AG09319 (cell line): ENCODE results near the gene CPNE9.
A peak's percentile ranks its signal among the peaks of the same experiment; 100 is the strongest.

Experiments used
- DNase-seq: peaks from one replicate; pipeline ENCODE4 v3.0.0-alpha.2; 2010; ENCODE audit warnings: low read depth; ENCODE audit errors: extremely low read depth
- TF ChIP-seq, protein P1 (sequence below): IDR thresholded peaks from 2 replicates; pipeline ENCODE4 v1.5.1; 2011; ENCODE audit warnings: low read depth, mild to moderate bottlenecking, inconsistent platforms, low read length, moderate library complexity

The CPNE9 gene

DNA sequence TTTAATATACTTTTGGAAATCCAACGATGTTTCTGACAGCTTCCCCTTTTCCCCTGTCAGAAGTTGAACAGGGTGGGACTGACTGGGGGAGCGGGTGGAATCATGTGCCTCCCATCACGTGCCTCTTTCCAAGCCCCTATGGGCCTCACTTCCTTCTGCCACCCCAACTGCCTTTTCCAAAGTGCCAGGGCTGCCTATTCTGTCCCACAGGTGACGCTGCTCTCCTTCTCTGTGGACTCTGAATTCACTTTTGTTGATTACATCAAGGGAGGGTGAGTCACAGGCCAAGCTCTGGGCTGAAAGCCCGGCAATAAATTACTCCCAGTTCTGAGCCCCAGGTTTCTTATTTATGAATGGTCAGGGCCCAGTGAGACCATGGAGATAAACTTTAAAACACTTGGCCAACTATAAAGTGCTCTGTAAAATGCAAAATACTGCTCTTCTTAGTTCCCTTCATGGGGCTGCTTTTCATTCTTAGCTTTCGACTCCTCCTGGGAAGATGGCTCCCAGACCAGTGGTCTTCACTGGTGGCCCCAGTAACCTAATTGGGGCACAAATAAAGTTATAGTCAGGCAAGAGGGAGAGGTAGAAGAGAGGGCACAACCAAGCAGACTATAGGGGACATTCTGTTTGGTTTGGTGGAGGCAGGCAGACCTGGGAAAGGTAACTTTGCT, 12.3 kb downstream of the CPNE9 start:
- TF ChIP-seq, protein P1, sequence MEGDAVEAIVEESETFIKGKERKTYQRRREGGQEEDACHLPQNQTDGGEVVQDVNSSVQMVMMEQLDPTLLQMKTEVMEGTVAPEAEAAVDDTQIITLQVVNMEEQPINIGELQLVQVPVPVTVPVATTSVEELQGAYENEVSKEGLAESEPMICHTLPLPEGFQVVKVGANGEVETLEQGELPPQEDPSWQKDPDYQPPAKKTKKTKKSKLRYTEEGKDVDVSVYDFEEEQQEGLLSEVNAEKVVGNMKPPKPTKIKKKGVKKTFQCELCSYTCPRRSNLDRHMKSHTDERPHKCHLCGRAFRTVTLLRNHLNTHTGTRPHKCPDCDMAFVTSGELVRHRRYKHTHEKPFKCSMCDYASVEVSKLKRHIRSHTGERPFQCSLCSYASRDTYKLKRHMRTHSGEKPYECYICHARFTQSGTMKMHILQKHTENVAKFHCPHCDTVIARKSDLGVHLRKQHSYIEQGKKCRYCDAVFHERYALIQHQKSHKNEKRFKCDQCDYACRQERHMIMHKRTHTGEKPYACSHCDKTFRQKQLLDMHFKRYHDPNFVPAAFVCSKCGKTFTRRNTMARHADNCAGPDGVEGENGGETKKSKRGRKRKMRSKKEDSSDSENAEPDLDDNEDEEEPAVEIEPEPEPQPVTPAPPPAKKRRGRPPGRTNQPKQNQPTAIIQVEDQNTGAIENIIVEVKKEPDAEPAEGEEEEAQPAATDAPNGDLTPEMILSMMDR: peak; percentile 100
- DNase-seq: peak; percentile 82

DNA sequence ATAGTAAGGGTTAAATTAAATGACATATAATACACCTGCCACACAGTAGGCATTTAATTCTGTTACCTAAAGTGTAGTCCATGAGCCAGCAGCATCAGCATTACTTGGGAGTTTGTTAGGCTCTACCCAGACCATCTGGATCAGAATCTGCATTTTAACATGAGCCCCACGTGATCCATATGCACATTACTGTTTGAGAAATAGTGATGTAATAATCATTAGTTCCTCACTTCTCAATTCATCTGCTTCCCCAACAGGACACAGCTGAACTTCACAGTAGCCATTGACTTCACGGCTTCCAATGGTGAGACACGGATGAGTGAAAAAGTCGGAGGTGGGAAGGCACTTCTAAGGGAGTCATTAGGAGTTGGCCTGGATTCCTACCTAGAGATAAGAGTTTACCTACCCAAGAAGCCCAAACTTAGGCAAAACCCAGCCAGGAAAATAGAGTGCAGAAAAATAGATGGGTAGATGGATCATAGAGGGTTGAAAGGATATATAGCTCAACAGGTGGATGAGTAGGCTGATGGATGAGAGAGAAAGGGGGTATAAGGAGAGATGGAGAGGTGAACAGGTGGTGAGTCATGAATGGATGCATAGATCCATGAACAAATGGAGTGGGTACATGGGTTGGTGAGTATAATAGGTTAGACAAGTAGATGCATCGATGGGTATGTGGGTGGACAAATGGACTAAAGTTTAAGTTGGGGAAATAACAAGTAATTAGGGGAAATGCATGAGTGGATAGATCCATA, 13.3 kb downstream of the CPNE9 start:
- TF ChIP-seq, protein P1: no peak
- no peak for DNase-seq

DNA sequence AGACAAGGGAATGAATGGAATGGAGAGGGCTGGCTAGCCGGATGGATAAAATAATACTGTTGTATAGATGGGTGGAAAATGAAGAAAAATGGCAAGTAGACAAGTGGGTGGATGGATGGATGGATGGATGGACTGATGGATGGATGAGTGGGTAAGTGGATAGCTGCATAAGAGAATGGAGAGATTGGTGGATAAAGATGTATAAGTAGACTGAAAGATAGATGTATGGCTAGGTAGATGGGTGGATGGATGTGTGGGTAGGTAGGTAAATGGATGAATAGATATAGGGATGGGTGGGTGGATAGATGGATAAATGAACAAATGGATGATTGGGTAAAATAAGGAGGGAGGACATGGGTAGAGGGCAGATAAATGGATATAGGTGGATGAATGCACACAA, 13.9 kb downstream of the CPNE9 start:
- no peak for DNase-seq
- TF ChIP-seq, protein P1: no peak

DNA sequence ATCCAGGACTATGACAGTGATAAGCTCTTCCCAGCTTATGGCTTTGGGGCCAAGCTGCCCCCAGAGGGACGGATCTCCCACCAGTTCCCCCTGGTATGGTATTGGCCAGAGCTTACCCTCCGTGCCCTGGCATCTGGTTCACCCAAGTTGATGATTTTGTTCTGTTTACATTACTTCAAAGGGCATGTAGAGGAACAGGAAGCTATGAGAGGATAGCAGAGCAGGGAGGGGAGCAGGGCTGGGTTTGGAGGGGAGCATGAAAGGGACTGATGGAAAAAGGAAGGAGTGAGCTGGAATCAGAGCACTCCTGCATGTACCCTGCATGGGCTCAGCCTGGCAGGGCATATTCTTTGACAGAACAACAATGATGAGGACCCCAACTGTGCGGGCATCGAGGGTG, 14.5 kb downstream of the CPNE9 start:
- DNase-seq: no peak
- TF ChIP-seq, protein P1: no peak

DNA sequence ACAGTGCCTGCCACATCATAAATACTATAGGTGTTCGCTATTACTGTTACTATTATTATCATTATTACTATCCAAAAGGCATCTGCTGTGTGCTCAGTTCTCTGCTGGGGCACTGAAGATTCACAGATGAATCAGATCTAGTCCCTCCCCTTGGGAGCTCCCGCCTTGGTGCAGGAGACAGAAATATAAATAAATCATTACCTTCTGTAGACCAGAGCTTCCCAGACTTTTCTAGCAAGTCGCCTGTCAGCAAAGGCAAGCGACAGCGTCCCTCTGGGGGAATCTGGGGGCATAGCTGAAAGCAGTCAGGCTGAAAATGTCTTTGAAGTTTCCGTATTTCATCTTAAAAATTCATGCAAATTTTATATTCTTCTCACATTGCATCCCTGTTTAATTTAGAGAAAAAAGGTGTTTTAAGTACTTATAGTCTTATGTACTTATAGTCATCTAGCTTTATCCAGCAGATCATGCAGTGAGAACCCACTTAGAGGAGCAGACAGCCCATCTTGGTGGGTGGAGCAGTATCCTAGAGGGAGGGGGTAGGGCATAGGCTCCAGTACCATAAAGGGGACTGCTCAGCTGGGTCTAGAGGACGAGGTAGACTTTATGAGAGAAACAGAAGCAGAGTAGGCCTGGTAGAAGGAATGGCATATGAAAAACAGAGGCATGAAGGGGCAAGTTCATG, 17.5 kb downstream of the CPNE9 start:
- TF ChIP-seq, protein P1: no peak
- DNase-seq: no peak

DNA sequence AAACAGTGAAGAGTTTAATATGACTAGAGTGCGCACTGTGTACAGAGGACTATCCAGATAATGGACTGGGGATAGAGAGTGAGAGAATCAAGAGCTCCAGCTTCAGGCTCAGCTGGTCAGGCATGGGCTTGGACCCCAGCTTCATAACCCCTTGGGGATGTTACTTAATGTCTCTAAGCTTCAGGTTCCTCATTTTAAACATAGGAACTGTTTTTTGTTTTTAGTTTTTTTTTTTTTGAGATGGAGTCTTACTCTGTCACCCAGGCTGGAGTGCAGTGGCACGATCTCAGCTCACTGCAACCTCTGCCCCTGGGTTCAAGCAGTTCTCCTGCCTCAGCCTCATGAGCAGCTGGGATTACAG, 18.0 kb downstream of the CPNE9 start:
- no peak for DNase-seq
- TF ChIP-seq, protein P1: no peak
